WTC11 (cell line): ENCODE data around the gene GBA2. TPM values are rescaled to one million over a fixed set of nuclear protein-coding genes. Genes with fewer than 3 reads are reported as not detected.

Experiments
- ATAC-seq: fragments of 200-7000 bp; cut with Tn5 transposase; 2 replicates; pipeline ENCODE4 v1.10.0; 2021; ENCODE audit warnings: mild to moderate bottlenecking, moderate library complexity
- CTCF ChIA-PET: fragments of 300-600 bp; sonication (Branson Sonifier 250); formaldehyde crosslinking; loops from one replicate; lab custom pipeline; 2021; ENCODE audit warnings: antibody characterized with exemption; lab: Charles Lee
- POLR2A ChIA-PET: fragments of 350-600 bp; sonication (Branson Sonifier 250); formaldehyde crosslinking; loops from one replicate; lab custom pipeline; 2021; ENCODE audit warnings: antibody characterized with exemption; lab: Charles Lee
- DNase-seq: peaks from one replicate; pipeline ENCODE4 v3.0.0; 2021; ENCODE audit warnings: low spot score
- H3K27ac Mint-ChIP-seq: 2 replicates; pipeline ENCODE4 v1.8.0; 2021; ENCODE audit warnings: mixed read lengths
- H3K27me3 Mint-ChIP-seq: 2 replicates; pipeline ENCODE4 v1.8.0; 2021; ENCODE audit warnings: low read depth, mild to moderate bottlenecking, moderate library complexity, mixed read lengths
- H3K36me3 Mint-ChIP-seq: 2 replicates; pipeline ENCODE4 v1.8.0; 2021; ENCODE audit warnings: mixed read lengths
- H3K4me1 Mint-ChIP-seq: 2 replicates; pipeline ENCODE4 v1.8.0; 2022; ENCODE audit warnings: mixed read lengths
- H3K4me3 Mint-ChIP-seq: 2 replicates; pipeline ENCODE4 v1.8.0; 2021; ENCODE audit warnings: mild to moderate bottlenecking, moderate library complexity, mixed read lengths
- H3K9me3 Mint-ChIP-seq: 2 replicates; pipeline ENCODE4 v1.8.0; 2021; ENCODE audit warnings: mixed read lengths
- CREM ChIP-seq: sonication (generic); formaldehyde crosslinking; IDR thresholded peaks from 2 replicates; pipeline ENCODE4 v1.8.1; 2022; ENCODE audit warnings: mild to moderate bottlenecking, missing genetic modification reagents, moderate library complexity
- ETV6 ChIP-seq: sonication (generic); formaldehyde crosslinking; IDR thresholded peaks from 2 replicates; pipeline ENCODE4 v1.8.1; 2022; ENCODE audit warnings: mild to moderate bottlenecking, missing genetic modification reagents
- GTF2I ChIP-seq: fragments of 250-450 bp; sonication (Bioruptor Pico); conservative IDR thresholded peaks from 2 replicates; pipeline ENCODE4 v1.4.0; 2021; ENCODE audit warnings: mild to moderate bottlenecking
- MXD4 ChIP-seq: fragments of 250-450 bp; sonication (Bioruptor Pico); IDR thresholded peaks from 2 replicates; pipeline ENCODE4 v1.8.0; 2021; ENCODE audit warnings: mild to moderate bottlenecking, moderate library complexity, borderline replicate concordance
- NR1H2 ChIP-seq: sonication (generic); formaldehyde crosslinking; IDR thresholded peaks from 2 replicates; pipeline ENCODE4 v1.9.0; 2021; ENCODE audit warnings: mild to moderate bottlenecking, moderate library complexity, missing genetic modification reagents
- OVOL2 ChIP-seq: fragments of 250-450 bp; sonication (Bioruptor Pico); IDR thresholded peaks from 2 replicates; pipeline ENCODE4 v1.9.0; 2021; ENCODE audit warnings: mild to moderate bottlenecking, borderline replicate concordance
- TEAD1 ChIP-seq: sonication (generic); formaldehyde crosslinking; IDR thresholded peaks from 2 replicates; pipeline ENCODE4 v1.8.0; 2022; ENCODE audit warnings: mild to moderate bottlenecking, missing genetic modification reagents
- TP53 ChIP-seq: sonication (generic); formaldehyde crosslinking; IDR thresholded peaks from 2 replicates; pipeline ENCODE4 v1.8.1; 2023; ENCODE audit warnings: mild to moderate bottlenecking, missing genetic modification reagents
- ZNF121 ChIP-seq: sonication (generic); formaldehyde crosslinking; IDR thresholded peaks from 2 replicates; pipeline ENCODE4 v1.8.0; 2023; ENCODE audit warnings: missing genetic modification reagents
- ZNF671 ChIP-seq: fragments of 250-450 bp; sonication (Bioruptor Pico); IDR thresholded peaks from 2 replicates; pipeline ENCODE4 v1.8.0; 2021; ENCODE audit warnings: mild to moderate bottlenecking
- total RNA-seq: library from RNA; stranded (reverse); gene quantifications from 3 replicates; pipeline ENCODE4 v1.2.3, GENCODE V29; 2021
- TF ChIP-seq, protein P1 (sequence below): sonication (generic); formaldehyde crosslinking; IDR thresholded peaks from 2 replicates; pipeline ENCODE4 v1.8.0; 2022; ENCODE audit warnings: missing genetic modification reagents
- TF ChIP-seq, protein P2 (sequence below): fragments of 200-600 bp; IDR thresholded peaks from 2 replicates; pipeline ENCODE4 v1.8.0; 2022; ENCODE audit warnings: antibody characterized with exemption
- TF ChIP-seq, protein P3 (sequence below): sonication (generic); formaldehyde crosslinking; IDR thresholded peaks from 2 replicates; pipeline ENCODE4 v1.8.1; 2022; ENCODE audit warnings: low read depth, mild to moderate bottlenecking, moderate library complexity, missing genetic modification reagents, borderline replicate concordance
- TF ChIP-seq, protein P4 (sequence below): sonication (generic); formaldehyde crosslinking; IDR thresholded peaks from 2 replicates; pipeline ENCODE4 v1.8.0; 2022; ENCODE audit warnings: mild to moderate bottlenecking, missing genetic modification reagents

Gene GBA2
- total RNA-seq, 1 experiment from 2014 or later = 104 TPM

DNA sequence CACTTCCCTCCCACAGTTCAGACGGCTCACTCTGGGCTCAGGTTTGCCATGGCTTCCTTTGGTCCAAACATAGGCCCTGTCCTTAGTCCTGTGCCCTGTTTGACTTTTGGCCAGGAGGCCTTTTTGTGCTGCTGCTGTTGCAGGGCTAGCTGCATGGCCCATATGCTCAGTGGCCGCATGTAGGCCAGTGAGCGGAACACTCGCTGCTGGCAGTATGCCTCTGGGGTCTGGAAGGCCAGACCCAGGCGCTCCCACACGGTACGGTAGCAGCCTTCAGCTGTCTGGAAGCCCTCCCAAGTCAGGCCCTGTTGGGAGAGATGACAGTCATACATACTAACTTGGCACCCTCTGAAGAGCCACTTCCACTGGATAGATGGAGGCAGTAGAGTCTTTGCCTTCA, 11.9 kb downstream of the GBA2 start (continued):
- TF ChIP-seq, protein P1, sequence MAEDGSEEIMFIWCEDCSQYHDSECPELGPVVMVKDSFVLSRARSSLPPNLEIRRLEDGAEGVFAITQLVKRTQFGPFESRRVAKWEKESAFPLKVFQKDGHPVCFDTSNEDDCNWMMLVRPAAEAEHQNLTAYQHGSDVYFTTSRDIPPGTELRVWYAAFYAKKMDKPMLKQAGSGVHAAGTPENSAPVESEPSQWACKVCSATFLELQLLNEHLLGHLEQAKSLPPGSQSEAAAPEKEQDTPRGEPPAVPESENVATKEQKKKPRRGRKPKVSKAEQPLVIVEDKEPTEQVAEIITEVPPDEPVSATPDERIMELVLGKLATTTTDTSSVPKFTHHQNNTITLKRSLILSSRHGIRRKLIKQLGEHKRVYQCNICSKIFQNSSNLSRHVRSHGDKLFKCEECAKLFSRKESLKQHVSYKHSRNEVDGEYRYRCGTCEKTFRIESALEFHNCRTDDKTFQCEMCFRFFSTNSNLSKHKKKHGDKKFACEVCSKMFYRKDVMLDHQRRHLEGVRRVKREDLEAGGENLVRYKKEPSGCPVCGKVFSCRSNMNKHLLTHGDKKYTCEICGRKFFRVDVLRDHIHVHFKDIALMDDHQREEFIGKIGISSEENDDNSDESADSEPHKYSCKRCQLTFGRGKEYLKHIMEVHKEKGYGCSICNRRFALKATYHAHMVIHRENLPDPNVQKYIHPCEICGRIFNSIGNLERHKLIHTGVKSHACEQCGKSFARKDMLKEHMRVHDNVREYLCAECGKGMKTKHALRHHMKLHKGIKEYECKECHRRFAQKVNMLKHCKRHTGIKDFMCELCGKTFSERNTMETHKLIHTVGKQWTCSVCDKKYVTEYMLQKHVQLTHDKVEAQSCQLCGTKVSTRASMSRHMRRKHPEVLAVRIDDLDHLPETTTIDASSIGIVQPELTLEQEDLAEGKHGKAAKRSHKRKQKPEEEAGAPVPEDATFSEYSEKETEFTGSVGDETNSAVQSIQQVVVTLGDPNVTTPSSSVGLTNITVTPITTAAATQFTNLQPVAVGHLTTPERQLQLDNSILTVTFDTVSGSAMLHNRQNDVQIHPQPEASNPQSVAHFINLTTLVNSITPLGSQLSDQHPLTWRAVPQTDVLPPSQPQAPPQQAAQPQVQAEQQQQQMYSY (CRISPR knock-in tag) = no peak

DNA sequence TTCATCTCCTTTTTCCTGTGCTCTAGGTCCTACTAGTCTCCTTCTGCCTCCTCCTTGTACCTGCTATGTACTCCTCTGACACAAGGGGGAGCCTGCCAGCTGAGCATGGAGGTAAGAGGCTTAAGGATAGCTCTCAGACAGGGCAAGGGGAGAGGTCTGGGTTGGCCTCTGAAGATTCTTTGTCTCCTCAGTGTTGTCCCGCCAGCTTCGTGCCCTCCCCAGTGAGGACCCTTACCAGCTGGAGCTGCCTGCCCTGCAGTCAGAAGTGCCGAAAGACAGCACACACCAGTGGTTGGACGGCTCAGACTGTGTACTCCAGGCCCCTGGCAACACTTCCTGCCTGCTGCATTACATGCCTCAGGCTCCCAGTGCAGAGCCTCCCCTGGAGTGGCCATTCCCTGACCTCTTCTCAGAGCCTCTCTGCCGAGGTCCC, 12.8 kb downstream of the GBA2 start:
- H3K9me3 Mint-ChIP-seq = no peaks in the 10 kb centered on the region
- ATAC-seq (peak; percentile 44), DNase-seq (peak; percentile 78)
- H3K36me3 Mint-ChIP-seq = peaks cover 52% of the 10 kb centered on the region
- H3K27me3 Mint-ChIP-seq = no peaks in the 10 kb centered on the region
- no peak overlapping the region for H3K4me3 Mint-ChIP-seq
- H3K27ac Mint-ChIP-seq = no peak overlapping the region
- peaks cover 11% of the 10 kb centered on the region for H3K4me1 Mint-ChIP-seq
- POLR2A ChIA-PET = interaction anchor here (0.5 kb wide), 2 partner anchors 10 to 24 kb away, joined by 3 read pairs; no protein-coding TSS in a partner anchor
- TF ChIP-seq ZNF121 (CRISPR knock-in tag) = peak; percentile 50; the same call in 1 of the 2 replicates
- TF ChIP-seq, protein P2, sequence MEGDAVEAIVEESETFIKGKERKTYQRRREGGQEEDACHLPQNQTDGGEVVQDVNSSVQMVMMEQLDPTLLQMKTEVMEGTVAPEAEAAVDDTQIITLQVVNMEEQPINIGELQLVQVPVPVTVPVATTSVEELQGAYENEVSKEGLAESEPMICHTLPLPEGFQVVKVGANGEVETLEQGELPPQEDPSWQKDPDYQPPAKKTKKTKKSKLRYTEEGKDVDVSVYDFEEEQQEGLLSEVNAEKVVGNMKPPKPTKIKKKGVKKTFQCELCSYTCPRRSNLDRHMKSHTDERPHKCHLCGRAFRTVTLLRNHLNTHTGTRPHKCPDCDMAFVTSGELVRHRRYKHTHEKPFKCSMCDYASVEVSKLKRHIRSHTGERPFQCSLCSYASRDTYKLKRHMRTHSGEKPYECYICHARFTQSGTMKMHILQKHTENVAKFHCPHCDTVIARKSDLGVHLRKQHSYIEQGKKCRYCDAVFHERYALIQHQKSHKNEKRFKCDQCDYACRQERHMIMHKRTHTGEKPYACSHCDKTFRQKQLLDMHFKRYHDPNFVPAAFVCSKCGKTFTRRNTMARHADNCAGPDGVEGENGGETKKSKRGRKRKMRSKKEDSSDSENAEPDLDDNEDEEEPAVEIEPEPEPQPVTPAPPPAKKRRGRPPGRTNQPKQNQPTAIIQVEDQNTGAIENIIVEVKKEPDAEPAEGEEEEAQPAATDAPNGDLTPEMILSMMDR = peak; percentile 55
- TF ChIP-seq, protein P3, sequence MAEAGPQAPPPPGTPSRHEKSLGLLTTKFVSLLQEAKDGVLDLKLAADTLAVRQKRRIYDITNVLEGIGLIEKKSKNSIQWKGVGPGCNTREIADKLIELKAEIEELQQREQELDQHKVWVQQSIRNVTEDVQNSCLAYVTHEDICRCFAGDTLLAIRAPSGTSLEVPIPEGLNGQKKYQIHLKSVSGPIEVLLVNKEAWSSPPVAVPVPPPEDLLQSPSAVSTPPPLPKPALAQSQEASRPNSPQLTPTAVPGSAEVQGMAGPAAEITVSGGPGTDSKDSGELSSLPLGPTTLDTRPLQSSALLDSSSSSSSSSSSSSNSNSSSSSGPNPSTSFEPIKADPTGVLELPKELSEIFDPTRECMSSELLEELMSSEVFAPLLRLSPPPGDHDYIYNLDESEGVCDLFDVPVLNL = no peak
- TF ChIP-seq ETV6 (CRISPR knock-in tag) = 0 out of 2 replicates have a peak, but pooled peaks have one; percentile 51
- CTCF ChIA-PET = interaction anchor here (0.6 to 1.6 kb wide), 23 partner anchors 9 to 167 kb away, joined by 3 to 16 read pairs (median 5); partner anchors contain the start of genes ARHGEF39, CCDC107, FAM221B and GBA2

DNA sequence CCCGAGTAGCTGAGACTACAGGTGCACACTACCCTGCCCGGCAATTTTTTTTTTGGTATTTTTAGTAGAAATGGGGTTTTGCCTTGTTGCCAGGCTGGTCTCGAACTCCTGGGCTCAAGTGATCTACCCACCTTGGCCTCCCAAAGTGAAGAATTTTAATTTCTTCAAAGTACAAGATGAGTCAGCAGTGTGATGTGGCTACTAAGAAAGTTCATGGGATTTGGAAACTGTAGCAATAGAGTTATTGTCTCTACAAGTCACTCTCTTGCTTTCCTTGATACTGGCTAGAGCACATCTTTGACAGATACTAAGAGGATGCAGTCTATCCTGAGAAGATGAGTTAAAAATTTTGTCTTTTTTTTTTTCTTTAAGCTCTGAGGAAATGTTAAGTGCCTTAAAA, 14.9 kb downstream of the GBA2 start:
- H3K9me3 Mint-ChIP-seq = no peaks in the 10 kb centered on the region
- DNase-seq (no peak), ATAC-seq (no peak)
- H3K4me1 Mint-ChIP-seq = peaks cover 14% of the 10 kb centered on the region
- peaks cover 40% of the 10 kb centered on the region for H3K36me3 Mint-ChIP-seq
- H3K27me3 Mint-ChIP-seq = no peaks in the 10 kb centered on the region
- no peak overlapping the region for H3K4me3 Mint-ChIP-seq
- ChIA-PET CTCF (no interaction called here), POLR2A (no interaction called here)
- H3K27ac Mint-ChIP-seq = no peak overlapping the region
- TF ChIP-seq ZNF121 (CRISPR knock-in tag) (no peak), TEAD1 (no peak), TP53 (CRISPR knock-in tag) (no peak), ZNF671 (CRISPR knock-in tag) (no peak), CREM (CRISPR knock-in tag) (no peak), OVOL2 (CRISPR knock-in tag) (no peak), NR1H2 (CRISPR knock-in tag) (no peak), MXD4 (CRISPR knock-in tag) (no peak), GTF2I (CRISPR knock-in tag) (no peak)
- TF ChIP-seq, protein P4, sequence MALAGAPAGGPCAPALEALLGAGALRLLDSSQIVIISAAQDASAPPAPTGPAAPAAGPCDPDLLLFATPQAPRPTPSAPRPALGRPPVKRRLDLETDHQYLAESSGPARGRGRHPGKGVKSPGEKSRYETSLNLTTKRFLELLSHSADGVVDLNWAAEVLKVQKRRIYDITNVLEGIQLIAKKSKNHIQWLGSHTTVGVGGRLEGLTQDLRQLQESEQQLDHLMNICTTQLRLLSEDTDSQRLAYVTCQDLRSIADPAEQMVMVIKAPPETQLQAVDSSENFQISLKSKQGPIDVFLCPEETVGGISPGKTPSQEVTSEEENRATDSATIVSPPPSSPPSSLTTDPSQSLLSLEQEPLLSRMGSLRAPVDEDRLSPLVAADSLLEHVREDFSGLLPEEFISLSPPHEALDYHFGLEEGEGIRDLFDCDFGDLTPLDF = no peak
